8988T (cell line): ENCODE results near the gene AMMECR1L.
"Not testable (repeated sequence)": the region's sequence is repeated elsewhere in the genome, so short reads cannot be mapped to it uniquely, and the experiment has no call there.

Source experiments
- DNase-seq: peaks from one replicate; pipeline ENCODE4 v3.0.0; 2011

Gene AMMECR1L

DNA sequence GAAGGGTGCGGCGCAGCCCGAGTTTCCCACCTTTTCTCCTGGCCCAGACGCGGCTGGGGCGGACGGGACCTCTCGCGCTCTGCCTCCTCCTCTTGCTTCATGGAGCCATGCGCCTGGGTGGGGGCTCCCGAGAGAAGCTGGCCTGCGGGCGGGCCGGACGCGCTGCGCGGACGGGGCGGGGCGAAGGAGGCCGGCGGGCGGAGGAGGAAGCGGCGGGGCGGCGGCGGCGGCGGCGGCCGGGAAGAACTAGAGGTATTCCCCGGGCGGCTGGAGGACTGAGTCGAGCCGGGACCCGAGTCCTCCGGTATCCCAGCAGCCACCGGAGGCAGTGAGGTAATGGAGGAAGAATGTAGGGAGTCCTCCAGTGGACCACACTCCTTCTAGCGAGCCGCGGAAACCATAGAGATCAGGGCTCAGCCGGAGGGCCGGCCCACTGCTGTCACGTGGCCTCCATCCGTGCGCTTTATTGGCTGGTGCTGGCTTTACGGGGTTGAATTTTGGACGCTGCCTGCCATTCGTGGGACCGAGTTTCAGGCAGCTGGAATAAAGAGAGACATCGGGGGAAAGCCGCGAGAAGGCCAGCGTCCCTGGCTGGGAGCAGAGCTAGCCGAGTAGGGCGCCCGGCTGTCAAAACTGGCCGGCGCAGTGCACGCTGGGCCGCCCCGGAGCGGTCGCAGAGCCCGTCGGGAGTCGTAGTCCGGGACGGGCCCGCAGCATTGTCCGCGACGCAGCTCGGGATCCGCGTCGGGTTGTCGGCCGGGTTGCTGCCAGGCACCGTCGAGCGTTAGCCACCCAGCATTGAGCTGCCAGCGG lies at the start of gene AMMECR1L:
Gene AMMECR1L, minus strand, starts transcription at position 177 of the 813 bp plus-strand sequence. CDS start 11,722 bp downstream, outside the sequence.
- DNase-seq: peak; percentile 45

DNA sequence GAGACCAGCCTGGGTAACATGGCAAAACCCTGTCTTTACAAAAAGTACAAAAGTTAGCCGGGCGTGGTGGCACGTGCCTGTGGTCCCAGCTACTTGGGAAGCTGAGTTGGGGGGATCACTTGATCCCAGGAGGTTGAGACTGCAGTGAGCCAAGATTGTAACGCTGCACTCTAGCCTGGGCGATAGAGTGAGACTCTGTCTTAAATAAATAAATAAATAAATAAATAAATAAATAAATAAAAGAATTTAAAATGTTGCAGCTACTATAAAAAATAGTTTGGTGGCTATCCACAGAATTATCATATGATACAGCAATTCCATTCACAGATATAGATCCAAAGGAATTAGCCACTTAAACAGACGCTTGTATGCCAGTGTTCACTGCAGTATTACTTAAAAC lies 49.6 kb upstream of the AMMECR1L start:
- no peak for DNase-seq

DNA sequence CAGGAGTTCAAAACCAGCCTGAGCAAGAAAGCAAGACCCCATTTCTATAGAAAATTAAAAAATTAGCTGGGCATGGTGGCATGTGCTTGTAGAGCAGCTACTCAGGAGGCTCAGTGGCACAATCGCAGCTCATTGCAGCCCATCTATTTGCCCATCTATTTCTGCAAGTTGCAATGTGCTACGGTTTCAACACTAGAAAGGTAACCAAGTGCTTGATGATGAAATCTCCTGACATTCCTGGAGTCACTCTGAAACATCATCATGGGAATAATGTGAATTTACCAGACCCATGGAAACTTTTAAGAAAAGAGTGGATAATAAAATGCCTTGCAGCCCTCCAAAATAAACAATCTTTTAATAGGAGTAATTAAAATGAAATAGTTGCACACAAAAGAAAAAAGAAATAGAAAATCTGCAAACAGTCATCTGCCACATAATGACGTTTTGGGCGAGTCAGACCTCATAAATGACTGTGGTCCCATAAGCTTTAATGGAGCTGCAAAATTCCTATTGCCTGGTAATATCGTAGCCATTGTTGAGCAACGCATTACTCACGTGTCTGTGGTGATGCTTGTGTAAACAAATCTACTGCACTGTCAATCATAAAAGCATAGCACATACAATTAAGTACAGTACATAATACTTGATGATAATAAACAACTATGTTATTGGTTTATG lies 46.6 kb upstream of the AMMECR1L start:
- DNase-seq: no peak

DNA sequence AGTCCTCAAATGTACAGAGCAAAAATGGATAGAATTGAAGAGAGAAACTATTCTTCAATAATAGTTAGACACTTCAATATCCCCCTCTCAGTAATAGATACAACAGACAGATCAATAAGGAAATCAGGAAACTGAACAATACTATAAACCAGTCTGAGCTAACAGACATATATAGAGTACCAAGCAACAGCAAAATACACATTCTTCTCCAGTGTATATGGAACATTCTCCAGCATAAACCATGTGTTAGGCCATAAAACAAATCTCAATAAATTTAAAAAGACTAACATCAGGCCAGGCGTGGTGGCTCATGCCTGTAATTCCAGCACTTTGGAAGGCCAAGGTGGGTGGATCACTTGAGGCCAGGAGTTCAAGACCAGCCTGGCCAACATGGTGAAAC lies 43.7 kb upstream of the AMMECR1L start:
- no peak for DNase-seq

DNA sequence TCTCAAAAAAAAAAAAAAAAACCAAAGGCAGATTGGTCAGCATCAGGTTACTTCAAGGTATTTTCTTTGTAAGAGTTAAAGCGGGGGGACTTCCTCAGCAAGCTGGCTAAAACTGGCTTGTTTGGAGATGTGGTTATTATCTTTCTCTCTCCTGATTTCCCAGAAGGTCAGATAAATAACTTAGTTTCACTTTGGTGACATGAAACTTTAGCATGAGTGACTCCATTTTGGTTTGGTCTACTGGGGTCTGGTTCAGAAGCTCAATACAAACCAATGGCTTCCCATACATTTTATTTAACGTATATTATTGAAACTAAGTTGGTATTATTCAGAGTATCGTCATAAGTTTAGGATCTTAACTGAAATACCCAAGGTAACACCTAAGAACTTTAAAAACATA lies 41.6 kb upstream of the AMMECR1L start:
- no peak for DNase-seq

DNA sequence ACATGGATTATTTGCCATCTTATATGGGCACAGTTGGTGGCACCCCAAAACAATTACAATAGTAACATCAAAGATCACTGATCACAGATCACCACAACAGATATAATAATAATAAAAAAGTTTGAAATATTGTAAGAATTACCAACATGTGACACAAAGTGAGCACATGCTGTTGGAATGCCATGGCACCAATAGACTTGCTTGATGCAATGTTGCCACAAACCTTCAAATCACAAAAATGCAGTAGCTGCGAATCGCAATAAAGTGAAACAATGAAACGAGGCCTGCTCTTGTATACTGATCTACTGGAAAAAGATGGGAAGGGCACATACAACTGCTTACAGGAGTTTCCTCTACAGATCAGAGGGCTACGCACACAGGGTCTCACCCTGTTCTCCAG lies 32.2 kb upstream of the AMMECR1L start:
- DNase-seq: no peak

DNA sequence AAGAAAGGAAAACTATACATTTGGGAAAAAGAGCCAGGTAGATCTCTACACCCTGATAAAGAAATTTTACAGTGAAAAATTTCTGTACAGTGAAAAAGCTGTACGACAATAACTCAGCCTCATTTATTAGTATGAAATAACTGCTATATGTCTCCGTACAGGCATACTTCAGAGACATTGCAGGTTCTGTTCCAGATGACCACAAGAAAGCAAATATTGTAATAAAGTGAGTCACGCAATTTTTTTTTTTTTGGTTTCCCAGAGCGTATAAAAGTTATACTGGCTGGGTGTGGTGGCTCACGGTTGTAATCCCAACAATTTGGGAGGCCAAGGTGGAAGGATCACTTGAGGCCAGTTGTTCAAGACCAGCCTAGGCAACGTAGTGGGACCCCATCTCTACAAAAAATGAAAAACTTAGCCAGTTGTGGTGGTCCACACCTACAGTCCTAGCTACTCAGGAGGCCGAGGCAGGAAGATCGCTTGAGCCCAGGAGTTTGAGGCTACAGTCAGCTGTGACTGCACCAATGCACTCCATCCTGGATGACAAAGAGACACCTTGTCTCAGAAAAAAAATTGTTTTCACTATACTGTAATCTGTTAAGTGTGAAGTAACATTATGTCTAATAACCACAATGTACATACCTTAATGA lies 28.2 kb upstream of the AMMECR1L start:
- DNase-seq: no peak

DNA sequence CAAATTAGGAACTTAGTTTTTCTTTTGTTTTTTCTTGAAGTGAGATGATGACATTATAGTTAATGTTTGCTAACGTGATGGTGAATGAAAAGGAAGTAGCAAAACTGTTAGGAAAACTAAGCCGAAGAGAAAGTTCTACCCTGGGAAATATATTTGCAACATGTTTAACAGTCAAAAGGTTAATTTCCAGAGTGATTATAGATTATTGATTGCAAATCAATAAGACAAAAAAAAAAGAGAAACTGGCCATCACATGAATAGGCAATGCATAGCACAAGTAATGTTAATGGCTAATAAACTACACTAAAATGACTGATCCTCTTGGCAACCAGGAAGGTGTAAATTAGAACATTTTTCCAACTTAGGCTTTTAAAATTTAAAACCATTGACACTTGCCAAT lies 26.0 kb upstream of the AMMECR1L start:
- no peak for DNase-seq

DNA sequence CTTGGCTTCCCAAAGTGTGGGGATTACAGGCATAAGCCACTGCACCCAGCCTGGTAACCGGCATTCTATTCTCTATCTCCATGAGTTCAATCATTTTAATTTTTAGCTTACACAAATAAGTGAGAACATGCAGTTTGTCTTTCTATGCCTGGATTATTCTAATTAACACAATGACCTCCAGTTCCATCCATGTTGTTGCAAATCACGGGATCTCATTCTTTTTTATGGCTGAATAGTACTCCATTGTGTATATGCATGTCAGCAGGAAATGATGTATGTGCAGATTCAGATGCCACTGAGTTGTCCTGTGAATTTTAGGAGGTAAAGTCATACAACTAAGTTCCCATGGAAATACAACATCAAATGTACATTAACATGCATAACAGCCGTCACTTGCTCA lies 24.7 kb upstream of the AMMECR1L start:
- DNase-seq: no peak

DNA sequence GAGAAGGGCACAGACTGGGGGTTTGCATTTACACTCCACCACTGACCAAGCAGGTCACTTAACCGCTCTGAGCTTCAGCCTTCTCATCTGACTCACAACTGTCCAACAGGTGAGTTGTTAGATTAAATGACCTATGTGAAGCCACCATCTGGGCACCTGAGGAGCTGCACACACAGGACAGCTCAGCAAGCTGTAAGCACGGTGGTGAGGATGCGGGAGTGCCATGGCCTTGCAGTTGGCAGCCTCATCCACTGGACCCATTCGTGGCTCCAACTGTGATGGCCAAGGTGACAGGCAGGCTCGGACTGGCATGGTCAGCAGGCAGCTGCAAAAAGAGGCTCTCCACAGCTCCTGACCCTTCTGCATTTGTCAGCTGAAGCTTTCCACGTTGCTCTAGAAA lies 23.3 kb upstream of the AMMECR1L start:
- no peak for DNase-seq

DNA sequence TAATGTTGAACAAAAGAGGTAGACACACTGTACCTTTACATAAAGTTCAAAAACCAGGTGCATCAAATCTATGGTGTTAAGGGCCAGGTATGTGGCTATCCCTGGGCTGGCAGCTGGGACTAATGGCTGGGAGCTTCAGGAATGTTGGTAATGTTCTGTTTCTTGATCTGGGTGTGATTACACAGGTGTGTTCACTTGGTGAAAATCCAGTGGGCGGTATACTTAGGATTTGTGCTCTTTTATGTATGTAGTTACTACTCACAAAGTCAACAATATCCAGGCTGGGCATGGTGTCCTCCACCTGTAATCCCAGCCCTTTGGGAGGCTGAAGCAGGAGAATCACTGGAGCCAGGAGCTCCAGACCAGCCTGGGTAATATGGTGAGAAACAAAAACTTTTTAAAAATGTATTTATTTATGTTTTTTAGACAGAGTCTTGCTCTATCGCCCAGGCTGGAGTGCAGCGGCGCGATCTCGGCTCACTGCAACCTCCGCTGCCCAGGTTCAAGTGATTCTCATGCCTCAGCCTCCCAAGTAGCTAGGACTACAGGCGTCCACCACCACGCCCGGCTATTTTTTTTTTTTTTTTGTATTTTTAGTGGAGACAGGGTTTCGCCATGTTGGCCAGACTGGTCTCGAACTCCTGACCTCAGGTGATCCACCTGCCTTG lies 22.1 kb upstream of the AMMECR1L start:
- not testable (repeated sequence) for DNase-seq

DNA sequence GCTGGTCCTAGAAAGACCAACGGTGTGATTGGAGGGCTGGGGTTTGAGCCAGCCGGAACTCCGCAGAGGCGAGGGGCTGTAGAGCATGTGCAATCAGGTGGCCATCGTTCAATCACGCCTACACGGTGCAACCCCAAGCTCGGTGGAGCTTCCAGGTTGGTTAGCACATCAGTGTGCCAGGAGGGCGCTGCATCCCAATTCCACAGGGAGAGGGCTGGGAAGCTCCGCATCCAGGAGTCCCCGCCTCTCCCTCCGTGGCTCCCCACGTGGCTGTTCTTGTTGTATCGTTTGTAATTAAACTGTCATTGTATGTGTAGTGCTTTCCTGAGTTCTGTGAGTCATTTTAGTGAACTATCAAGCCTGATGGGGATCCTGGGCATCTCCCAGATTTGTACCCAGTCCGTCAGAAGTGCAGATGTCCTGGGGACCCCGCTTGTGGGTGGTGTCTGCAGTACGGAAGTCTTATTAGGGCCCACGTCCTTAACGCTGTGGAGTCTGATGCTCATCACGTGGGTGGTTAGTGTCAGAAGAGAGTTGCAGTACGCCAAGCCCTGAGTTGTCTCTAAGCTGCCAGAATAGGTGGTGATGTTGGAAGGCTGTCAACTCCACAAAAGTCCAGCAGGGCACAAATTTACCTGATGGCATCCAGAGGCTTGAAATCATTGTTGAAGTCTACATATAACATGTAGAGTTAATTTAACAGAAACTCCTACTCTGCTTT lies 20.6 kb upstream of the AMMECR1L start:
- no peak for DNase-seq

DNA sequence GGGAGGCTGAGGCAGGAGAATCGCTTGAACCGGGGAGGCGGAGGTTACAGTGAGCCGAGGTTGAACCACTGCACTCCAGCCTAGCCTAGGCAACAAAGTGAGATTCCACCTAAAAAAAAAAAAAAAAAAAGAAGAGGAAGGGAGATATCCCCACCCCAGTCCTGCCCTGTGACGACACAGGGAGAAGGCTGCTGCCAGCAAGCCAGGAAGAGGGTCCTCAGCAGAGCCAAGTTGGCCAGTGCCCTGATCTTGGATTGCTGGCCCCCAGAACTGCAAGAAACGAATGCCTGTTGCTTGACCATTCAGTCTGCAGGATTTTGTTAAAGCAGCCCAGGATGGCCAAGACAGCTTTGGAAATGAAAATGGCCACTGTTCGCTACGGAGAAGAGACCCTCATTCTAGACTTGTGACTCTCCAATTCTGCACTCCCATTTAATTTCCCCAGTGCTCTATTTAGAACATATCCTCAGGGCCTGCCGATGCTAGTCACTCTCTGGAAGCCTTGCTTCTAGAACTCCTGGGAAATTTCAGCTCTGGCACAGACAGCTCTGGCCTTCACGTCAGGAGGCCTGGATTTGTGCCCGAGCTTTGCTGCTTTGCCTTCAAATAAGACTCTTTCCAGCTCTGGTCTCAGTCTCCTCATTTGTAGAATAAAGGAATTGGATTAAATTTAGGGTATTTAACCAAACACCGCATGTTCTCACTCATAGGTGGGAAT lies 15.7 kb upstream of the AMMECR1L start:
- DNase-seq: no peak

DNA sequence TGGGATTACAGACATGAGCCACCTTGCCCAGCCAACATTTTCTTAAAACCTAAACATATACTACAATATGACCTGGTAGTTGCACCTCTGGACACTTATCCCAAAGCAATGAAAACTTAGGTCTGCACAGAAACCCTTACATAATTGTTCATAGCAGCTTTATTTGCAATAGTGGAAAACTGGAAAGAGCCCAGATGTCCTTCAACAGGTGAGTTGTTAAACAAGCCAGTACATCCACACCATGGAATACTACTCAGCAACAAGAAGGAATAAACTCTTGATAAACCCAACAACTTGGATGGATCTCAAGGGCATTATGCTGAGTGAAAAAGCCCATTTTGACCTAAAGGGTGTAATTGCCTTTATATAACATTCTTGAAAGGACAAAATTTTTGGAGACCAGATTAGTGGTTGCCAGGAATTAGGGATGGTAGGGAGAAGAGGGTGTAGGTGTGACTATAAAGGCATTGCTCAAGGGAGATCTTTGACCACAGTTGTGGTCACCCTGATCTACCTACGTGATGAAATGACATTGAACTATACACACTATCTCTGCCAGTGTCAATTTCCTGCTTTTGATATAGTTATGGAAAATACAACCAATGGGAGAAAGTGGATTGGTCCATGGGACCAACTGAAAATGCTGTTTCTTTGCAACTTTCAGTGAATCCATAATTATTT lies 11.9 kb upstream of the AMMECR1L start:
- DNase-seq: no peak

DNA sequence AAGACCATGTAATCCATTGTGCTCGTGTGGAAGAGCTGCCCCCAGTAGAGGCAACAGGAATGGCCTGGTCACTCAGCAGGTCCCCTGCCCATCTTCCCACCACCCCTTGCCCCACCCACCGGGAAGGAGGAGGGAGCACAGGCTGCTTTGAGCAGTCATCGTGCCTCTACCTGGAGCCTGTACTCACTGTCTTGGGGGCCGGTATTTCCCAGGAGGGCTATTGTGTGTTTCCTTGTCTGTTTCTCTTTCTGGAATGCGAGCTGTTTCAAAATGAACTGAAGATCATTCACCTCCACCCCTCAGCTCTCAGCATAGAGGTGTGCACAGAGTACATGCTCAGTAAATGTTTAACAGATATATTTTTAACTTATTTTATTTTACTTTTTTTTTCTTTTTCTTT lies 7.7 kb upstream of the AMMECR1L start:
- DNase-seq: no peak

DNA sequence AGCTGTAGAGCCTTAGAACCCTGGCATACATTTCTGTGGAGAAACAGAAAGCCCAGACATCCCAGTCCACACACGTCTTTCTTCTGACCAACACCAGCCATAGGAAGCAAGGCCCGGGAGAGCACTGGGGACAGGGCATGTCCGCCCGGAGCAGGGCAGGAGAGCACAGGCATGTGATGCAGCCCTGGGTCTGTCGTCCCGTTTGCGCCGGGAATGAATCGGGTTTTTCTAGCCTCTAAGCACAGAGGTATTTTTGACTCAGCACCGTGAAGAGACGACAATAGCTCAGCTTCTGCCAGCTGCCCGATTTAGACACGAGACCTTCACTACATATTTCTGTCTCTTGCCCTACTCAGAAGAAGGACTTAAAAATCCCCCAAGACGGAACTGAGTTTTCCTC lies 7.3 kb upstream of the AMMECR1L start:
- no peak for DNase-seq

DNA sequence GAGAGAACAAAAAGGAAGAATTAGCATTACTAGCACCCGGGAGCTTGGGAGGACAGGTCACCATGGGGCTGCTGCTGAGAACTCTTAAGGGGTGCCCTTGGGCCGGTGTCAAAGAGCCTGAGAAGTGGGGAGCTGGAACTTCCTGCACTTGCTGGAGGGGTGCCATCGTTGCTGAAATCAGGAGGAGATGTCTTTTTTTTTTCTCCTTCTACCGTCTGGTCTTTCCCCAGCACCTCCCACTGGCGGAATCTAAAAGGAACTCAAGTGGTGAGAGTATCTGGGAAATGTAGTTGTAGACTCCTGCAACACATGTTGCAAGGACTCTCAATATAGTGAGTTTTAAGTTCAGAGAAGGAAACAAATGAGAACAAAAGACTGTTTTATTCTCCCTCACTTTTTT lies 6.1 kb upstream of the AMMECR1L start:
- no peak for DNase-seq

DNA sequence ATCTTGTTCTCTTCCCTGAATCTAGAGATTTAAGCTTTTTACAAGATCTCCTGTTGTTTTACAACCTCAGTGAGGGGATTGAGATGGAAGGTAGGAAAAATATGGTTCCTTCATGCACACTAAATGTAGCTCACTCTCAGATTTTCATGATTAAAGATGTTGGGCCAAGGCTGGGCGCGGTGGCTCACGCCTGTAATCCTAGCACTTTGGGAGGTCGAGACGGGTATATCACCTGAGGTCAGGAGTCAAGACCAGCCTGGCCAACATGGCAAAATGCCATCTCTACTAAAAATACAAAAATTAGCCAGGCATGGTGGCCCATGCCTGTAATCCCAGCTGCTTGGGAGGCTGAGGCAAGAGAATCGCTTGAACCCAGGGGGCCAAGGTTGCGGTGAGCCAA lies 5.0 kb upstream of the AMMECR1L start:
- not testable (repeated sequence) for DNase-seq

DNA sequence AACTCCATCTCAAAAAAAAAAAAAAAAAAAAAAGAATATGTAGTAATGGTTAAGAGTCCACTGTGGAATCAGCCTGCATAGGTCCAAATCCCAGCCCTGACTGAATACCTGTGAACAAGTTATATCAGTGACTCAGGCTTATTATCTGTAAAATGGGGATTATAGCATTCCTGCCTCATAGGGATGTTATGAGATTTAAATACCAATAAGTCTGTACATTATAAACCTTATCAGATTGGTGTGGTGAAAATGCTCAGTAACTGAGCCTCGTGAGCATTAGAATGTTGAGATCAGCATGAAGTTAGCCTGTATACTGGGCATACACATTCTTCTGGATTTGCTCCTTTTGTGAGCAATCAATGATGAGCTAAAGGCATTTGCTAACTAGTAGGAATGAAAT lies 3.0 kb upstream of the AMMECR1L start:
- DNase-seq: no peak

DNA sequence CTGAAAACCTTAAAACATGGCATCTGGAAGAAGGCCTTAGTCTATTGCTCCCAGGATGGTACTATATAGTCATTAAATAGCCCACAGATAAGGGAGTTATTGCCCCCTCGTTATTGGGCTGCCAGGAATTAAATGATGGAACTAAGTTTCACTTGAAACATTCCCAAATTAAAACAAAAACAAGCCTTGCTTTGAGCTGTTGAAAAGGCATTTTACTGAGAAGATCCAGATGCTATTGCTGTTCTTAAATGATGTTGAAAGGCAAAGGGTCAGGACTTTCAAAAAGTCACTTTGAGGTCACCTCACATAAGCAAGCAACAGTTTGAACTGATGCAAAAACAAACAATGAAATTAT lies 2.0 kb upstream of the AMMECR1L start:
- no peak for DNase-seq

DNA sequence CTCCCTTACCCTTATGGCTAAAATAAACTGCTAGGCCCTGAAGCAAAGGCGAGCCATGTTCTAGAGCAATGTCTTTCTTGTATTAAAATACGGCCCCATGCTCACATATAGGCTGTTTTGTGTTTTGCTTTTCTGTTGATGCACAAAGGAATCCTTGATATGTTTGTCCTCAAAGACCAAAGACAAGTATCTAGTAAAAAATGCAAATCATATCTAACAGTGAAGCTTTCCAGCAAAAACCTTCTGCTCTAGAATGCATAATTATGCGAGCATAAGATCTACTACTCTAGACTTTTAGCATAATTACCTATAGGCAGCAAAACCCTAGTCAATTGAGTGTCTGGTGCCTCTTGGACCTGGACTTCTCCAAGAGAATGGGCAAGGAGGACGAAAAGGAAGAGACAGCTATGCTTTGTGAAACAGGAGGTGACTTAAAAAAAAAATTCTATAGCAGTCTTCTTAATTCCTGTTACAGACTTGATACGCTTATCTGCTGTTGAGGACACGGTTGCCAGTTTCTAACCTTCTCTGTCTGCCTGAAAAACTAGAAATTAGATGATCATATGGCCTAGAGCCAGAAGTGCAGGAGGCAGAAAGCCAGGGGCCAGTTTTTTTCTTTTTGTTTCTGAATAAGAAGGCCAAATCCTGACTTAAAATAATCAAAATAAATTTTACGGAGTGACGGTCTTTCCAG lies 1.5 kb upstream of the AMMECR1L start:
- DNase-seq: no peak
